SU-DHL-6 (cell line): ENCODE results near the gene MT1B.

Source experiments
- H2AFZ ChIP-seq: fragments of 200-600 bp; sonication (generic); 2 replicates; pipeline ENCODE4 v1.6.1; 2014; ENCODE audit warnings: low read depth, mild to moderate bottlenecking, moderate library complexity, mixed read lengths, antibody characterized with exemption, low read length; ENCODE audit not compliant: severe bottlenecking
- H3F3A ChIP-seq: fragments of 200-600 bp; shearing (Covaris generic); 2 replicates; pipeline ENCODE4 v1.6.0; 2016; ENCODE audit warnings: antibody characterized with exemption, mild to moderate bottlenecking; ENCODE audit not compliant: insufficient read depth
- H3K27ac ChIP-seq: fragments of 200-600 bp; sonication (generic); 2 replicates; pipeline ENCODE4 v1.5.1; 2016; ENCODE audit warnings: low read depth, mild to moderate bottlenecking, low read length, moderate library complexity, mixed read lengths
- H3K27me3 ChIP-seq: fragments of 200-600 bp; sonication (generic), shearing (Covaris generic); 2 replicates; pipeline ENCODE4 v1.6.0; 2014; ENCODE audit warnings: mild to moderate bottlenecking, low read length
- H3K36me3 ChIP-seq: fragments of 200-600 bp; sonication (generic); 2 replicates; pipeline ENCODE4 v1.6.1; 2014; ENCODE audit warnings: mild to moderate bottlenecking, low read length, mixed read lengths
- H3K4me2 ChIP-seq: fragments of 300-600, 200-600 bp; shearing (Covaris generic), sonication (generic); 2 replicates; pipeline ENCODE4 v1.6.0; 2014; ENCODE audit warnings: low read length, low read depth, mild to moderate bottlenecking; ENCODE audit not compliant: poor library complexity, severe bottlenecking
- H3K4me3 ChIP-seq: fragments of 200-600 bp; sonication (generic); 2 replicates; pipeline ENCODE4 v1.5.1; 2014; ENCODE audit warnings: antibody characterized with exemption, low read length, mild to moderate bottlenecking, mixed read lengths; ENCODE audit not compliant: insufficient read depth, poor library complexity, severe bottlenecking
- H3K79me2 ChIP-seq: fragments of 200-600 bp; sonication (generic); 2 replicates; pipeline ENCODE4 v1.6.1; 2014; ENCODE audit warnings: mild to moderate bottlenecking, low read length, moderate library complexity; ENCODE audit not compliant: insufficient read depth
- H3K9ac ChIP-seq: fragments of 200-600 bp; sonication (generic); 2 replicates; pipeline ENCODE4 v1.7.0; 2014; ENCODE audit warnings: mild to moderate bottlenecking, low read length
- H3K9me2 ChIP-seq: fragments of 200-600 bp; sonication (generic); replicated peaks from 2 replicates; pipeline ENCODE4 v1.6.1; 2014; ENCODE audit warnings: low read length; ENCODE audit not compliant: insufficient read depth
- H3K9me3 ChIP-seq: fragments of 200-600 bp; sonication (generic); 2 replicates; pipeline ENCODE4 v1.6.1; 2014; ENCODE audit warnings: low read length, mixed read lengths; ENCODE audit not compliant: insufficient read depth
- H4K20me1 ChIP-seq: fragments of 200-600 bp; sonication (generic); 2 replicates; pipeline ENCODE4 v1.6.1; 2014; ENCODE audit warnings: low read depth, mild to moderate bottlenecking, antibody characterized with exemption, low read length, moderate library complexity, mixed read lengths
- EZH2phosphoT487 ChIP-seq: fragments of 200-600 bp; sonication (generic), shearing (Covaris generic); conservative IDR thresholded peaks from 2 replicates; pipeline ENCODE4 v1.6.1; 2018; ENCODE audit warnings: mild to moderate bottlenecking, antibody characterized with exemption, low read length, moderate library complexity, mixed read lengths
- TF ChIP-seq, protein P1 (sequence below): fragments of 200-600 bp; sonication (generic); IDR thresholded peaks from one replicate; pipeline ENCODE4 v1.5.1; 2017; ENCODE audit warnings: antibody characterized with exemption, mild to moderate bottlenecking, low read length, moderate library complexity; ENCODE audit not compliant: insufficient read depth, poor library complexity, severe bottlenecking

MT1B gene

DNA sequence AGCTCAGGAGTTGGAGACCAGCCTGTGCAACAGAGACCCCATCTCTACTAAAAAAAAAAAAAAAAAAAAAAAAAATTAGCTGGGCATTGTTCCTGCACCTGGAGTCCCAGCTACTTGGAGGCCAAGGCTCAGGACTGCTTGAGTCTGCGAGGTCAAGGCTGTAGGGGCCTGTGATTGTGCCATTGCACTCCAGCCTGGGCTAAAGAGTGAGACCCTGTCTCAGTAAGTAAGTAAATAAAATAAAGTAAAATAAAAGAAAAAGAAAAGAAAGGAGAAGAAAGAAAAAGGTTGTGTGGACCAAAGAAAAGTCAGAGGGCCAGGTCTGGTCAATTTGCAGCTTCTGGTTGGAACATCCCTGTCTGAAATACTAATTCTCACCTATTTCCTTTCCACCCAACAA lies 48.9 kb downstream of the MT1B start:
- H3K4me2 ChIP-seq: no peak overlapping the region
- no peak overlapping the region for H3K27ac ChIP-seq
- H4K20me1 ChIP-seq: no peaks in the 10 kb centered on the region
- H2AFZ ChIP-seq: no peak overlapping the region
- H3K9me2 ChIP-seq: no peaks in the 10 kb centered on the region
- no peaks in the 10 kb centered on the region for H3F3A ChIP-seq
- TF ChIP-seq, protein P1, sequence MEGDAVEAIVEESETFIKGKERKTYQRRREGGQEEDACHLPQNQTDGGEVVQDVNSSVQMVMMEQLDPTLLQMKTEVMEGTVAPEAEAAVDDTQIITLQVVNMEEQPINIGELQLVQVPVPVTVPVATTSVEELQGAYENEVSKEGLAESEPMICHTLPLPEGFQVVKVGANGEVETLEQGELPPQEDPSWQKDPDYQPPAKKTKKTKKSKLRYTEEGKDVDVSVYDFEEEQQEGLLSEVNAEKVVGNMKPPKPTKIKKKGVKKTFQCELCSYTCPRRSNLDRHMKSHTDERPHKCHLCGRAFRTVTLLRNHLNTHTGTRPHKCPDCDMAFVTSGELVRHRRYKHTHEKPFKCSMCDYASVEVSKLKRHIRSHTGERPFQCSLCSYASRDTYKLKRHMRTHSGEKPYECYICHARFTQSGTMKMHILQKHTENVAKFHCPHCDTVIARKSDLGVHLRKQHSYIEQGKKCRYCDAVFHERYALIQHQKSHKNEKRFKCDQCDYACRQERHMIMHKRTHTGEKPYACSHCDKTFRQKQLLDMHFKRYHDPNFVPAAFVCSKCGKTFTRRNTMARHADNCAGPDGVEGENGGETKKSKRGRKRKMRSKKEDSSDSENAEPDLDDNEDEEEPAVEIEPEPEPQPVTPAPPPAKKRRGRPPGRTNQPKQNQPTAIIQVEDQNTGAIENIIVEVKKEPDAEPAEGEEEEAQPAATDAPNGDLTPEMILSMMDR: no peak
- no peak for TF ChIP-seq EZH2phosphoT487
- no peak overlapping the region for H3K4me3 ChIP-seq
- H3K9me3 ChIP-seq: no peaks in the 10 kb centered on the region
- no peaks in the 10 kb centered on the region for H3K79me2 ChIP-seq
- no peak overlapping the region for H3K9ac ChIP-seq
- no peaks in the 10 kb centered on the region for H3K27me3 ChIP-seq
- H3K36me3 ChIP-seq: no peaks in the 10 kb centered on the region

DNA sequence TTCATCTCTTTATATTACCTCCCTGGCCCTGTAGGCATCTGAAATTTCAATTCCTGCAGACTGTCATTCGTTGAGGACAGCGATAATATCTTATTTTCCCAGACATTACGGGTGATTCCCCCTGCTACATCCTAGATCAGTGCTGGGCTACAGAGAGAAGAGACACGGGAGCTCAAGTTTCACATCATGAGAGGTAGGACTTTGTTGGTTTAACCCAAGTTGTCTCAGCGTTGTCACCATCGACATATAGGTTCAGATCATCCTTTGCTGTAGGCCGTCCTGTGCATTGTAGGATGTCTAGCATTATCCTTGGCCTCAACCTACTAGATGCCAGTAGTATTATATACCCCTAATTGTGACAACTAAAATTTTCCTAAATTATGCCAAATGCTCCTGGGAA lies 49.8 kb downstream of the MT1B start:
- TF ChIP-seq, protein P1: no peak
- TF ChIP-seq EZH2phosphoT487: no peak
- no peaks in the 10 kb centered on the region for H3K27me3 ChIP-seq
- H3K36me3 ChIP-seq: no peaks in the 10 kb centered on the region
- H4K20me1 ChIP-seq: no peaks in the 10 kb centered on the region
- H3K9me2 ChIP-seq: no peaks in the 10 kb centered on the region
- no peak overlapping the region for H3K4me3 ChIP-seq
- no peaks in the 10 kb centered on the region for H3F3A ChIP-seq
- no peak overlapping the region for H3K4me2 ChIP-seq
- H3K9me3 ChIP-seq: no peaks in the 10 kb centered on the region
- peak overlapping the region; percentile 81 for H2AFZ ChIP-seq
- no peak overlapping the region for H3K9ac ChIP-seq
- no peak overlapping the region for H3K27ac ChIP-seq
- H3K79me2 ChIP-seq: no peaks in the 10 kb centered on the region
